A549 (cell line): ENCODE data around the gene AGXT2. TPM values are rescaled to one million over a fixed set of nuclear protein-coding genes. Genes with fewer than 3 reads are reported as not detected.

Source experiments
- ATAC-seq, 2 experiments: fragments of 200-7000 bp in 1 of 2; fragments of >200 bp in 1 of 2; cut with Nextera tagmentation in 1 of 2; cut with Tn5 transposase in 1 of 2; 3 replicates each; pipeline versions ENCODE4 v1.8.0 to v1.9.1; 2018 to 2020; ENCODE audit warnings: mild to moderate bottlenecking in 1 of 2, moderate library complexity in 1 of 2
- CTCF ChIA-PET: fragments of 300-600 bp; sonication (Branson Sonifier 250); formaldehyde crosslinking; extraction: SDS; loops from one replicate; lab custom pipeline; 2021; ENCODE audit warnings: antibody characterized with exemption, inconsistent platforms; lab: Yijun Ruan, JAX
- POLR2A ChIA-PET: fragments of 350-600 bp; formaldehyde crosslinking; extraction: SDS; loops from one replicate; lab custom pipeline; 2021; ENCODE audit warnings: antibody characterized with exemption, inconsistent platforms; lab: Yijun Ruan, JAX
- DNase-seq, 2 experiments: peaks; one replicate each; pipeline versions ENCODE4 v3.0.0 to v3.0.0-alpha.2; 2011 to 2016; ENCODE audit warnings: low read depth in 1 of 2, low spot score in 1 of 2
- FAIRE-seq: peaks from 2 replicates; lab custom pipeline; 2011; peaks lifted over from hg19 to GRCh38; lab: Jason Lieb, UNC
- H3K27ac ChIP-seq, 2 experiments: fragments of >200 bp; sonication (Bioruptor Twin); formaldehyde crosslinking; 3 replicates each; pipeline ENCODE4 v1.5.1; 2016 to 2017
- H3K4me1 ChIP-seq: fragments of >200 bp; sonication (Bioruptor Twin); formaldehyde crosslinking; 3 replicates; pipeline ENCODE4 v1.6.1; 2016
- H3K4me2 ChIP-seq: fragments of >200 bp; sonication (Bioruptor Twin); formaldehyde crosslinking; 3 replicates; pipeline ENCODE4 v1.6.1; 2016
- H3K4me3 ChIP-seq: fragments of >200 bp; sonication (Bioruptor Twin); formaldehyde crosslinking; 3 replicates; pipeline ENCODE4 v1.5.1; 2016
- H3K9me3 ChIP-seq: fragments of >200 bp; sonication (Bioruptor Twin); formaldehyde crosslinking; 3 replicates; pipeline ENCODE4 v1.6.1; 2016
- BCL3 ChIP-seq: fragments of >200 bp; sonication (Bioruptor Twin); formaldehyde crosslinking; IDR thresholded peaks from 3 replicates; pipeline ENCODE4 v1.6.1; 2016
- BHLHE40 ChIP-seq: IDR thresholded peaks from 2 replicates; pipeline ENCODE4 v1.6.1; 2012; ENCODE audit warnings: low read depth, low read length, inconsistent platforms
- CBX2 ChIP-seq: fragments of 200-600 bp; sonication (generic); IDR thresholded peaks from 2 replicates; pipeline ENCODE4 v1.6.1; 2016; ENCODE audit warnings: low read depth, mild to moderate bottlenecking, borderline replicate concordance
- CHD4 ChIP-seq: fragments of 200-600 bp; sonication (generic); IDR thresholded peaks from 2 replicates; pipeline ENCODE4 v1.6.1; 2016; ENCODE audit warnings: antibody characterized with exemption, mild to moderate bottlenecking, borderline replicate concordance
- ELK1 ChIP-seq: fragments of 150-350 bp; IDR thresholded peaks from 2 replicates; pipeline ENCODE4 v1.6.1; 2014; ENCODE audit warnings: low read depth, mild to moderate bottlenecking, low read length
- FOSB ChIP-seq: fragments of 250-450 bp; sonication (Bioruptor Pico); IDR thresholded peaks from 2 replicates; pipeline ENCODE4 v1.5.0; 2020; ENCODE audit warnings: mild to moderate bottlenecking, moderate library complexity
- FOSL2 ChIP-seq, 2 experiments: fragments of 450-650 bp in 1 of 2; fragments of >200 bp in 1 of 2; sonication (Bioruptor Twin) in 1 of 2; formaldehyde crosslinking; IDR thresholded peaks; 2 replicates each; pipeline versions ENCODE4 v1.5.0 to v1.6.1; 2016 to 2020; ENCODE audit warnings: mild to moderate bottlenecking in 1 of 2, moderate library complexity in 1 of 2
- FOXS1 ChIP-seq: fragments of 250-450 bp; sonication (Bioruptor Pico); IDR thresholded peaks from 2 replicates; pipeline ENCODE4 v1.5.0; 2020; ENCODE audit warnings: mild to moderate bottlenecking, moderate library complexity
- GATA3 ChIP-seq: IDR thresholded peaks from 2 replicates; pipeline ENCODE4 v1.6.1; 2012; ENCODE audit warnings: borderline replicate concordance
- HES2 ChIP-seq: fragments of >200 bp; sonication (Bioruptor Twin); formaldehyde crosslinking; IDR thresholded peaks from 2 replicates; pipeline ENCODE4 v1.6.1; 2016
- HOXA7 ChIP-seq: fragments of 250-450 bp; sonication (Bioruptor Pico); IDR thresholded peaks from 2 replicates; pipeline ENCODE4 v1.5.0; 2020; ENCODE audit warnings: mild to moderate bottlenecking, moderate library complexity
- HOXB13 ChIP-seq: fragments of 250-450 bp; sonication (Bioruptor Pico); IDR thresholded peaks from 2 replicates; pipeline ENCODE4 v1.5.0; 2020; ENCODE audit warnings: low read depth, mild to moderate bottlenecking, moderate library complexity
- HOXB5 ChIP-seq: fragments of 250-450 bp; sonication (Bioruptor Pico); IDR thresholded peaks from 2 replicates; pipeline ENCODE4 v1.5.0; 2020; ENCODE audit warnings: mild to moderate bottlenecking, moderate library complexity
- JUN ChIP-seq, 2 experiments: fragments of >200 bp; sonication (Bioruptor Twin); formaldehyde crosslinking; IDR thresholded peaks; 2 replicates in 1 of 2; 3 replicates in 1 of 2; pipeline ENCODE4 v1.6.1; 2016 to 2017
- MAZ ChIP-seq: fragments of 150-350 bp; IDR thresholded peaks from 2 replicates; pipeline ENCODE4 v1.6.1; 2014; ENCODE audit warnings: antibody characterized with exemption, low read depth, low read length, borderline replicate concordance
- MYC ChIP-seq: IDR thresholded peaks from 2 replicates; pipeline ENCODE4 v1.6.1; 2012; ENCODE audit warnings: mild to moderate bottlenecking, inconsistent platforms, low read length, improper control_type of control experiment, borderline replicate concordance
- NFE2L2 ChIP-seq: fragments of 150-350 bp; conservative IDR thresholded peaks from 2 replicates; pipeline ENCODE4 v1.6.1; 2014; ENCODE audit warnings: low read length
- NPAS2 ChIP-seq: fragments of 250-450 bp; sonication (Bioruptor Pico); IDR thresholded peaks from 2 replicates; pipeline ENCODE4 v1.8.0; 2022; ENCODE audit warnings: mild to moderate bottlenecking, moderate library complexity, borderline replicate concordance
- RAD21 ChIP-seq, 2 experiments: fragments of >200 bp in 1 of 2; sonication (Bioruptor Twin) in 1 of 2; formaldehyde crosslinking in 1 of 2; IDR thresholded peaks in 1 of 2; conservative IDR thresholded peaks in 1 of 2; 2 replicates in 1 of 2; 3 replicates in 1 of 2; pipeline ENCODE4 v1.6.1; 2012 to 2018; ENCODE audit warnings: inconsistent platforms in 1 of 2
- RARB ChIP-seq: fragments of 250-450 bp; sonication (Bioruptor Pico); IDR thresholded peaks from 2 replicates; pipeline ENCODE4 v1.8.0; 2021; ENCODE audit warnings: mild to moderate bottlenecking, moderate library complexity
- SMC3 ChIP-seq: fragments of >200 bp; sonication (Bioruptor Twin); formaldehyde crosslinking; IDR thresholded peaks from 3 replicates; pipeline ENCODE4 v1.6.1; 2018; ENCODE audit warnings: inconsistent platforms
- TP53 ChIP-seq: fragments of 250-450 bp; sonication (Bioruptor Pico); IDR thresholded peaks from 2 replicates; pipeline ENCODE4 v1.5.0; 2021; ENCODE audit warnings: mild to moderate bottlenecking, moderate library complexity
- USF2 ChIP-seq: fragments of 450-650 bp; IDR thresholded peaks from 2 replicates; pipeline ENCODE4 v1.6.1; 2014; ENCODE audit warnings: antibody characterized with exemption
- ZC3H11A ChIP-seq: fragments of 450-650 bp; IDR thresholded peaks from 2 replicates; pipeline ENCODE4 v1.6.1; 2014; ENCODE audit warnings: antibody characterized with exemption, mild to moderate bottlenecking
- ZNF302 ChIP-seq: fragments of 250-450 bp; sonication (Bioruptor Pico); IDR thresholded peaks from 2 replicates; pipeline ENCODE4 v1.9.0; 2021; ENCODE audit warnings: inconsistent platforms, mild to moderate bottlenecking, moderate library complexity
- ZSCAN20 ChIP-seq: fragments of 250-450 bp; sonication (Bioruptor Pico); IDR thresholded peaks from 2 replicates; pipeline ENCODE4 v1.8.0; 2022; ENCODE audit warnings: mild to moderate bottlenecking, moderate library complexity
- WGBS: methylation state at CpG from one replicate; pipeline ENCODE4 v1.1.6; 2017; ENCODE audit errors: missing lambda C conversion rate; 5-methylcytosine and 5-hydroxymethylcytosine counted together
- polyA plus RNA-seq, 4 experiments: library from polyadenylated mRNA; depleted of rRNA in 3 of 4; stranded (reverse); fragments of >200 nt; fragmentation: RNase III in 1 of 4; extraction: RNeasy Plus Mini Kit Qiagen cat#74134 plus additional on column Dnase treatment in 1 of 4; gene quantifications; 2 replicates in 3 of 4; 3 replicates in 1 of 4; pipeline ENCODE4 v1.2.3, GENCODE V29; 2011 to 2017
- TF ChIP-seq, protein P1 (sequence below): fragments of 250-450 bp; sonication (Bioruptor Pico); IDR thresholded peaks from 2 replicates; pipeline ENCODE4 v1.5.0; 2021; ENCODE audit warnings: mild to moderate bottlenecking, moderate library complexity, borderline replicate concordance
- TF ChIP-seq, protein P2 (sequence below): fragments of 200-600 bp; sonication (generic); IDR thresholded peaks from 2 replicates; pipeline ENCODE4 v1.6.1; 2016; ENCODE audit warnings: antibody characterized with exemption, mild to moderate bottlenecking, moderate library complexity

AGXT2 gene
- polyA plus RNA-seq, 2 of the 4 experiments (the other 2 are of a cell fraction) = not detected

DNA sequence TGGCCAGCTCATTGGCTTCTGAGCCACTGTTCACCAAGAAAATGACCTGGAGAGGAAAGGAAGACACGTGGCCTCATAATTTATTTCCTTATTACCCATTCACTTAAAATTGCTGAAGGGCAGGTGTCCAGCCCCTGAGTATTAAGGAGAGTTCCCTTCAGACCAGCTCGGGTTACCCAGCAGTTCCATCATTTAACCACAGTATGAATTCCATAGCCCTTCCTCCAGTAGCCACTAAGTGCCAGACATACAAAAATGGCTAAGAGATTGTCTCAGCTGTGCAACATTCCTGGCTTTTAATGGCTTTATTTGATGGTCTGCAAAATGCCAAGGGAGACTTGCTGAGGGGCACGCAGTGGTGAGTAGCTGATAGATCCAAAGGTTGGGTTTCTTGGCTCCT is 12.5 kb downstream of the AGXT2 start:
- CTCF ChIA-PET = no interaction called here
- no peak for ATAC-seq
- no peaks in the 10 kb centered on the region for H3K9me3 ChIP-seq
- no peak overlapping the region for H3K4me2 ChIP-seq
- no peak for DNase-seq
- WGBS = 4% methylated on average over 3 of the region's 3 CpGs
- no peaks in the 10 kb centered on the region for H3K4me1 ChIP-seq
- no peak for TF ChIP-seq HES2
- TF ChIP-seq MAZ = no peak
- no peak for TF ChIP-seq NFE2L2
- TF ChIP-seq RARB (CRISPR knock-in tag) = no peak
- no peak for TF ChIP-seq ZSCAN20 (CRISPR knock-in tag)
- TF ChIP-seq FOXS1 (CRISPR knock-in tag) = no peak
- no peak for TF ChIP-seq MYC
- TF ChIP-seq HOXA7 = no peak
- TF ChIP-seq FOSL2 (IDR thresholded peaks at IDR 0.05) = no peak
- no peak for TF ChIP-seq FOSL2 (CRISPR knock-in tag; IDR thresholded peaks at IDR 0.05)
- TF ChIP-seq SMC3 = no peak
- no peak for TF ChIP-seq ELK1
- TF ChIP-seq HOXB5 = no peak
- no peak for TF ChIP-seq HOXB13 (CRISPR knock-in tag)
- no peak for TF ChIP-seq BHLHE40
- no peak for TF ChIP-seq GATA3
- TF ChIP-seq, all 56 proteins: peak for 0
- POLR2A ChIA-PET = no interaction called here
- Histone ChIP-seq H3K27ac (no peak overlapping the region), H3K4me3 (no peak overlapping the region)
- no peak for FAIRE-seq

GRCh38 chr5:35032356-35032755 is 15.4 kb downstream of the AGXT2 start:
- FAIRE-seq = no peak
- ChIA-PET POLR2A (no interaction called here), CTCF (no interaction called here)
- Histone ChIP-seq H3K4me1 (no peaks in the 10 kb centered on the region), H3K4me3 (no peak overlapping the region), H3K4me2 (no peak overlapping the region), H3K27ac (no peak overlapping the region), H3K9me3 (no peaks in the 10 kb centered on the region)
- ATAC-seq = no peak
- WGBS = 7% methylated on average over 6 of the region's 6 CpGs
- TF ChIP-seq RAD21 (conservative IDR thresholded peaks at IDR 0.05 in 1 of 2, IDR thresholded peaks at IDR 0.05 in 1 of 2) (no peak), HOXB13 (CRISPR knock-in tag) (no peak), CHD4 (no peak), GATA3 (no peak), BCL3 (no peak), FOSB (CRISPR knock-in tag) (no peak), TP53 (no peak), HES2 (no peak), FOSL2 (IDR thresholded peaks at IDR 0.05) (no peak), FOSL2 (CRISPR knock-in tag; IDR thresholded peaks at IDR 0.05) (no peak), ZNF302 (CRISPR knock-in tag) (no peak), CBX2 (no peak), USF2 (no peak), HOXB5 (no peak), JUN (IDR thresholded peaks at IDR 0.05) (no peak), ZC3H11A (no peak), NPAS2 (CRISPR knock-in tag) (no peak)
- TF ChIP-seq, protein P1, sequence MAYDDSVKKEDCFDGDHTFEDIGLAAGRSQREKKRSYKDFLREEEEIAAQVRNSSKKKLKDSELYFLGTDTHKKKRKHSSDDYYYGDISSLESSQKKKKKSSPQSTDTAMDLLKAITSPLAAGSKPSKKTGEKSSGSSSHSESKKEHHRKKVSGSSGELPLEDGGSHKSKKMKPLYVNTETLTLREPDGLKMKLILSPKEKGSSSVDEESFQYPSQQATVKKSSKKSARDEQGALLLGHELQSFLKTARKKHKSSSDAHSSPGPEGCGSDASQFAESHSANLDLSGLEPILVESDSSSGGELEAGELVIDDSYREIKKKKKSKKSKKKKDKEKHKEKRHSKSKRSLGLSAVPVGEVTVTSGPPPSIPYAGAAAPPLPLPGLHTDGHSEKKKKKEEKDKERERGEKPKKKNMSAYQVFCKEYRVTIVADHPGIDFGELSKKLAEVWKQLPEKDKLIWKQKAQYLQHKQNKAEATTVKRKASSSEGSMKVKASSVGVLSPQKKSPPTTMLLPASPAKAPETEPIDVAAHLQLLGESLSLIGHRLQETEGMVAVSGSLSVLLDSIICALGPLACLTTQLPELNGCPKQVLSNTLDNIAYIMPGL (CRISPR knock-in tag) = no peak
- TF ChIP-seq, protein P2, sequence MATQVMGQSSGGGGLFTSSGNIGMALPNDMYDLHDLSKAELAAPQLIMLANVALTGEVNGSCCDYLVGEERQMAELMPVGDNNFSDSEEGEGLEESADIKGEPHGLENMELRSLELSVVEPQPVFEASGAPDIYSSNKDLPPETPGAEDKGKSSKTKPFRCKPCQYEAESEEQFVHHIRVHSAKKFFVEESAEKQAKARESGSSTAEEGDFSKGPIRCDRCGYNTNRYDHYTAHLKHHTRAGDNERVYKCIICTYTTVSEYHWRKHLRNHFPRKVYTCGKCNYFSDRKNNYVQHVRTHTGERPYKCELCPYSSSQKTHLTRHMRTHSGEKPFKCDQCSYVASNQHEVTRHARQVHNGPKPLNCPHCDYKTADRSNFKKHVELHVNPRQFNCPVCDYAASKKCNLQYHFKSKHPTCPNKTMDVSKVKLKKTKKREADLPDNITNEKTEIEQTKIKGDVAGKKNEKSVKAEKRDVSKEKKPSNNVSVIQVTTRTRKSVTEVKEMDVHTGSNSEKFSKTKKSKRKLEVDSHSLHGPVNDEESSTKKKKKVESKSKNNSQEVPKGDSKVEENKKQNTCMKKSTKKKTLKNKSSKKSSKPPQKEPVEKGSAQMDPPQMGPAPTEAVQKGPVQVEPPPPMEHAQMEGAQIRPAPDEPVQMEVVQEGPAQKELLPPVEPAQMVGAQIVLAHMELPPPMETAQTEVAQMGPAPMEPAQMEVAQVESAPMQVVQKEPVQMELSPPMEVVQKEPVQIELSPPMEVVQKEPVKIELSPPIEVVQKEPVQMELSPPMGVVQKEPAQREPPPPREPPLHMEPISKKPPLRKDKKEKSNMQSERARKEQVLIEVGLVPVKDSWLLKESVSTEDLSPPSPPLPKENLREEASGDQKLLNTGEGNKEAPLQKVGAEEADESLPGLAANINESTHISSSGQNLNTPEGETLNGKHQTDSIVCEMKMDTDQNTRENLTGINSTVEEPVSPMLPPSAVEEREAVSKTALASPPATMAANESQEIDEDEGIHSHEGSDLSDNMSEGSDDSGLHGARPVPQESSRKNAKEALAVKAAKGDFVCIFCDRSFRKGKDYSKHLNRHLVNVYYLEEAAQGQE = no peak
- DNase-seq = no peak
